GM10847 (cell line): ENCODE measurements around the gene TADA2B.

Experiments used
- POLR2A ChIP-seq: IDR thresholded peaks from 2 replicates; pipeline ENCODE4 v1.6.1; 2011; ENCODE audit not compliant: insufficient read length; ENCODE audit errors: extremely low read depth

TADA2B gene

GRCh38 chr4:7026107-7026506, 17.1 kb upstream of the TADA2B start:
- TF ChIP-seq POLR2A: no peak

GRCh38 chr4:7027284-7027683, 15.9 kb upstream of the TADA2B start:
- no peak for TF ChIP-seq POLR2A

- no peak for TF ChIP-seq POLR2A
Measured at GRCh38 chr4:7027913-7028312, 15.3 kb upstream of the TADA2B start.

GRCh38 chr4:7029212-7029611, 14.0 kb upstream of the TADA2B start:
- no peak for TF ChIP-seq POLR2A

GRCh38 chr4:7029921-7030320, 13.3 kb upstream of the TADA2B start:
- TF ChIP-seq POLR2A: no peak

- TF ChIP-seq POLR2A: no peak
Measured at GRCh38 chr4:7030856-7031255, 12.3 kb upstream of the TADA2B start.

GRCh38 chr4:7031558-7032449, 11.4 kb upstream of the TADA2B start:
- no peak for TF ChIP-seq POLR2A

- no peak for TF ChIP-seq POLR2A
Measured at GRCh38 chr4:7032596-7032995, 10.6 kb upstream of the TADA2B start.

GRCh38 chr4:7034262-7035081, 8.7 kb upstream of the TADA2B start:
- no peak for TF ChIP-seq POLR2A

GRCh38 chr4:7037425-7037824, 5.7 kb upstream of the TADA2B start:
- TF ChIP-seq POLR2A: no peak

GRCh38 chr4:7040765-7041164, 2.4 kb upstream of the TADA2B start:
- no peak for TF ChIP-seq POLR2A

- TF ChIP-seq POLR2A: no peak
Measured at GRCh38 chr4:7041246-7041645, 1.9 kb upstream of the TADA2B start.

- no peak for TF ChIP-seq POLR2A
Measured at GRCh38 chr4:7041801-7042502, 1.2 kb upstream of the TADA2B start.

GRCh38 chr4:7042503-7043283, 479 bp upstream of the TADA2B start:
- no peak for TF ChIP-seq POLR2A
